IPS-NIHi7 (cell line): ENCODE results near the gene RALGPS1.

Experiments used
- DNase-seq: peaks from one replicate; pipeline ENCODE4 v3.0.0; 2012; ENCODE audit warnings: mixed read lengths; ENCODE audit errors: extremely low spot score

Gene RALGPS1

GRCh38 chr9:127203681-127204327 is 289.2 kb downstream of the RALGPS1 start:
- no peak for DNase-seq

- peak; percentile 32 for DNase-seq
Measured at GRCh38 chr9:127204771-127205470, 290.3 kb downstream of the RALGPS1 start.

GRCh38 chr9:127205952-127206351 is 291.4 kb downstream of the RALGPS1 start:
- DNase-seq = no peak

DNA sequence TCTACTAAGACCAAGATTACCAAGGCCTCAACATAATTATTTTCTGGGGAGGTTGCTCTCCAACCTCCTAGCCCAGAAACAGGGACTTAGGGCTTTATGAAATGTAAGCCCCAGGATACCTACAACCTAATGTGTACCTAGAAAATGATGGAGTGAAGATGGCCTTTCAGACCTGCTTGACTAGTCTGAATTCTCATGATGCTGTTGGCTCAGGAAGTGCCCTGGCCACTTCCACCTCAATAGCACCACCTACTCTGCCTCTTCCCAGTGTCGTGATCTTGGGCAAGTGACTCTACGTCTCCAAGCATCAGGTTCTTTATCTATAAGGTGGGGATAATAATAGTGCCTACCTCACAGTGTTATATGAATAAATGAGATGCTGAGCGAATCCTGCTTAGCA is 292.1 kb downstream of the RALGPS1 start:
- DNase-seq = no peak

GRCh38 chr9:127207734-127208410 is 293.3 kb downstream of the RALGPS1 start:
- DNase-seq = no peak

GRCh38 chr9:127208416-127208815 is 293.8 kb downstream of the RALGPS1 start:
- DNase-seq = no peak

- no peak for DNase-seq
Measured at GRCh38 chr9:127209220-127209619, 294.6 kb downstream of the RALGPS1 start.

DNA sequence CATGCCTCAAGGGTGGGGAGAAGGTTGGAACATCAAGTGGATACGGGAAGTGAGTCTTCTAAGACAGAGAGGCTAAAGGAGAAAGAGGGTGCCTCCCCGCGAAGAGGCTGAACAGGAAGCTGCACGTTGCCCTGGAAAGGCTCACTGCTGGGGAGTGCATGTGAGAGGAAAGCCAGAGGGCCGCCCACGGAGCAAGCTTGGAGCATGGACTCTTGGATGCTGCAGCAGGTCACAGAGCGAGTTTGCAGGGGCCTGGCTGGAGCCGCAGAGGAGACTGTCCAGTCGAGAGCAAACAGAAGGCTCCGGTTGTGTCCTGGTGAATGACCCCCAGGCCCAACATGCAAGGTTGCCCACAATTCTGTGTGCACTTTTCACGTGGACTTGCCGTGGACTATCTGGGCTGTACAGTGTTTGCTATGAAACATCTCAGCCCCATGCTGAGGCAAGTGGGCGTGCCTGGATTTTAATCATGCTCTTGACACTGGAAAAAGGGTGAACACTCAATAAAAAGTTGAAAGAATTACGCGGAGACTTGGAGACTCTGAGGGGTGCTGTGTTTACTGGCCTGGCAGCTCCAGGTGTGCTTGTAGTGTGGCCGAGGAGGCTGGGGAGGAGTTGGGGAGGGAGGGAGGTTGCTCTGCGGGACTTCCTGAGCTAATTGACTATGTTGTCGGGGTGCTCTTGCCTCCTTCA is 295.5 kb downstream of the RALGPS1 start:
- no peak for DNase-seq

DNA sequence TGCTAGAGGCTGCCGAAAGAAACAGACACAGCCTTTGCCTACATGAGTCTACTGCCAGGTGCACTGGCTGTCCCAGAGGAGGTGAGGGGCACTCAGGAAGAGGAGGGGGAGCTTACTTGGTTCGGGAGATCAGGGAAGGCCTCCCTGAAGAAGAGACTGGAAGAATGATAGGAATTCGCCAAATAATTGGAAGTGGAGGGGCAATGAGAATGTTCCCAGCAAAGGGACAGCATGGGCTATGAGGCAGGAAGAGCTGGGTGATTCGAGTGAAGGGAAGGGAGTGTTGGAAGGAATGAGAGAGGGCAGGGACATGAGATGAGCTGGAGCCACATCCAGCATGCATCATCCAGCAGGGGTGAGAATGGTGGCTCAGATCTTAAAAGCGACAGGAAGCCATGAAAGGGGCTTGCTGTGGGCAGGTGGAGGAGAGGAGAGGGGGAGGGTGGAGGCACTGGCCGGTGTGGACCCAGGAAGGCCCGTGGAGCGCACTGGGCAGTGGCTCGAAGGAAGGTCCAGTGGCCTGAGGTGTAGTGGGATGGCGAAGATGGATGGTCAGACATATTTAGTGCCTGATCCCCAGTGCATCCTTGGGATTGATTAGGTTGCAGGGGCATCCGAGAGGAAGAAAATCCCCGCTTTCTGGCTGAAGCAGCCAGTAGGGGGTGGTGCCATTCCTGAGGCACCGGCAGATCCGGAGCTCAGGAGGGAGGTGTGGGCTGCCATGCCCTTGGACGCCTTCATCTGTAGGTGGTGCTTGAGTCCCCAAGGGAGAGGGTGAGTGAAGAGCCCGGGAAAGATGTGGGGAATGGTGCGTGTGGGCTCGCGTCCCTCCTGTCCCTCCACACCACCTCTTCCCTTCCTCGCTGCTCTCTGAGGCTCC is 296.5 kb downstream of the RALGPS1 start:
- DNase-seq = peak; percentile 70

DNA sequence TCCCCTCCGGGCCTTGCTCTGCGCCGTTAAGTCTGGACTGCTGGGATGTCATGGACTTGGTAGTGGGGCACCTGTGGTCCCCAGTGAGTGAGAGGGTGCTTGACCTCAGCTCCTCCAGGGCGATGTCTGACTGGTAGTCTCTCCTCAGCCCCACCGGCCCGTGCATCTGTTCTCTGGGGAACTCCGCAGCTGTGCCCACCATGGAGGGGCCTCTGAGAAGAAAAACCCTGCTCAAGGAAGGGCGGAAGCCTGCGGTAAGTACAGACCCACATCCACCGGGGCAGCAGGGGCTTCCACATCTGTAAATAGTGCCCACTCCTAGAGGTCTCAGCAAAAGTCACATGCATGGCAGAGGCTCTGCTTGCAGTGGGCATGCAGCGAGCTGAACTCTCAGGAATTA is 297.4 kb downstream of the RALGPS1 start:
- DNase-seq = no peak

- DNase-seq = no peak
Measured at GRCh38 chr9:127212453-127212852, 297.9 kb downstream of the RALGPS1 start.

- no peak for DNase-seq
Measured at GRCh38 chr9:127213859-127214258, 299.3 kb downstream of the RALGPS1 start.

- peak; percentile 81 for DNase-seq
Measured at GRCh38 chr9:127214421-127215267, 300.1 kb downstream of the RALGPS1 start.

DNA sequence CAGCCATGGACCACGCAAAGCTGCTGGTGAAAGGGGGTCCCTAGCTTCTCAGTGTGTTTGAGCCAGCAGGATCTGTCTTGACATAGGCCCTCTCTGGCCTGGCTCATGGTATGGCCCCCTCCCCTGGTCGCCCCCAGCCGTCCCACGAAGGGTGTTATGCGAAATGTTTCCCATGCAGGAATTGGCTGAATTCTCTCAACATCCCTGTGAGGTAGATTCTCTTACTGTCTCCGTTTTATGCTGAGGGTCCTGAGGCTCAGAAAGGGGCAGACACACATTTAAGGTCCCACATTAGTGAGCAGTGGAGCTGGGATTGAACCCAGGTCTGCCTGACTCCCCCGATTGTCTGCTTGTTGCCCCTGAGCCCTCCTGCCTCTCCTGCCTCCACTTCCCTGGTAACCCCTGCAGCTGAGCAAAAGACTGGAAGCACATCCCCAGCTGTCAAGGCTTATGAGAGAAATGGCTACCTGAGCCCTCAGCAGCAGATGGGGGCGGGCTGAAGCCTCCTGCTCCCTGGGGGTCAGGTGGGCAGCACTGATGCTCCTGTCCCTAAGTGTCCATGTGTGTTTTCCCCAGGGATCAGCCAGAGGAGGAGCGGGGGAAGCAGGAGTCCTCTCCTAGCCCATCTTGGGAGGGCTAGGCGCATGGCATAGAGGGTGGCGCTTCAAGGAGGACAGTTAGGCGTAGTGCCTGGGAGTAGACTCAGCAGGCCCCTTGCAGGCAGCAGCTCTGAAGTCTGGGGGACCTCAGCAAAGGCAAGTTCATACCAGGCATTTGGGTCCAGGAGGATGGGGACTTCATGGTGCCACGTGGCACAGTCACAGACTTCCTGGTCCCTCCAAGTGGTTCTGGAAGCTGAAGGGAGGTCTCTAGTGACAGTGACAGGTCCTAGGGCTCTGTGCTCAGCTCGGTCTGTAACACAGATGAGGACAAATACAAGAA is 301.0 kb downstream of the RALGPS1 start:
- DNase-seq = no peak

GRCh38 chr9:127216210-127216887 is 301.8 kb downstream of the RALGPS1 start:
- no peak for DNase-seq

DNA sequence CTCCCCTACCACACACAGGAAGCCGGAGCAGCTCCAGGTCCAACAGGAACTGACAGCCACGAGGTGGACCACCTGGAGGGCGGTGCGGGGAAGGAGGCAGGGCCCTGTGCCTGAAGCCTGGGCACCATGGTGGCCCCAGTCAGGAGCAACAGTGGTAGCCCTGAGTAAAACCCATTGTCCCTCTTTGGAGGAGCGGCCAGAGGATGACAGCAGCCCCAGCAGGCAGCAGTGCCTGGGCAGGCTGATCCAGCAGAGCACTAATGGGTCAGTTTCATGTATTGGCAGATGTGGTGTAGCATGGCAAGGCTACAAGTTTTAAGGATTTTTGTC is 302.3 kb downstream of the RALGPS1 start:
- no peak for DNase-seq

DNA sequence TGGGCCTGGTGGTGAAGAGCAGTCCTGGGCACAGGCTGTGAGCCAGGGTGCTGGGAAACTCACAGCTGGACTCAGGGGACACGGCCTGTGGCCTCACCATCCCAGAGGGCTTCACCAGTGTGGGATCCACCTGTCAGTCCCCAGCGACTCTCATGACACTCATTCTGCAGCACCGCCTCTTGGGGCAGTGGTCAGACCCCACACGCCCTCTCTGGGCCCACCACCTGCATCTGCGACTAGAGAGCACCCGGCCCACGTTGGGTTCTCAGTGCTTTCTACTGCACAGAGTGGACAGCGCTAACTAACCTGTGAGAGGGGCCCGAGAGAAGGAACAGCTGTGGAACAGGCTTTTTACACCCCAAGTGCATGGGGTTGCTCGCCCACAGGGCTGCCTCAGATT is 304.2 kb downstream of the RALGPS1 start:
- DNase-seq = no peak

GRCh38 chr9:127219520-127219919 is 304.9 kb downstream of the RALGPS1 start:
- DNase-seq = no peak

DNA sequence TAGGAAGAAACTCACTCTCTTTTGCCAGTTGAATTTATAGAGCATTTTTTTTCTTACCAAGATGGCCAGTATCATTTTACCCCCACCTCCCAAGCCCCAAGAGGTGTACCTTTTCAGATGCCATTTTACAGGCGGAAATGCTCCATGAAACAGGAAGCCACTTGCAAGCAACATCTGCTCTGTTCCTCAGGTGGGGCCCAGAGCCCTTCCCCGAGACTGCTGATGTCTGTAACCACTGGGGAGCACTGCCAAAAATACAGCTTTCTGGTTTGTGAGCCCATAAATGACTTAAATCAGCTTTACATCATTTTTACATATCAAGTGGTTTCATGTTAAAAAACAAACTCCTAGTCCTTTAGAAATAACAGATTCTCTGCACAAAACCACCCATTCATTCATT is 307.1 kb downstream of the RALGPS1 start:
- no peak for DNase-seq
